Measurements from ENCODE around the gene BCKDHA. TPM values are rescaled to one million over a fixed set of nuclear protein-coding genes. Genes with fewer than 3 reads are reported as not detected.
A peak's percentile ranks its signal among the peaks of the same experiment; 100 is the strongest.

Gene BCKDHA
- total RNA-seq, 4 donors from 2014 or later: 18.2 to 36.7 (median 21.6) TPM

GRCh38 chr19:41435936-41436673 is 38.5 kb downstream of the BCKDHA start:
- Histone ChIP-seq H3K9me3 (no peaks in the 10 kb centered on the region), H3K27ac (no peak overlapping the region), H3K36me3 (no peaks in the 10 kb centered on the region), H3K4me1 (no peaks in the 10 kb centered on the region), H3K27me3 (no peaks in the 10 kb centered on the region), H3K4me3 (no peak overlapping the region)
- no peak for DNase-seq
- TF ChIP-seq CTCF (IDR thresholded peaks at IDR 0.05) (no peak), POLR2A (IDR thresholded peaks at IDR 0.05) (no peak)
- intact Hi-C loops (cut with DNase I; ENCODE audit: low total_unique reads): no loop called here

GRCh38 chr19:41436674-41436951 is 39.0 kb downstream of the BCKDHA start:
- Histone ChIP-seq H3K36me3 (no peaks in the 10 kb centered on the region), H3K4me1 (no peaks in the 10 kb centered on the region), H3K9me3 (no peaks in the 10 kb centered on the region), H3K4me3 (no peak overlapping the region), H3K27me3 (no peaks in the 10 kb centered on the region), H3K27ac (no peak overlapping the region)
- TF ChIP-seq POLR2A (IDR thresholded peaks at IDR 0.05): no peak
- TF ChIP-seq CTCF (IDR thresholded peaks at IDR 0.05): no peak
- intact Hi-C loops (cut with DNase I; ENCODE audit: low total_unique reads): no loop called here
- no peak for DNase-seq

DNA sequence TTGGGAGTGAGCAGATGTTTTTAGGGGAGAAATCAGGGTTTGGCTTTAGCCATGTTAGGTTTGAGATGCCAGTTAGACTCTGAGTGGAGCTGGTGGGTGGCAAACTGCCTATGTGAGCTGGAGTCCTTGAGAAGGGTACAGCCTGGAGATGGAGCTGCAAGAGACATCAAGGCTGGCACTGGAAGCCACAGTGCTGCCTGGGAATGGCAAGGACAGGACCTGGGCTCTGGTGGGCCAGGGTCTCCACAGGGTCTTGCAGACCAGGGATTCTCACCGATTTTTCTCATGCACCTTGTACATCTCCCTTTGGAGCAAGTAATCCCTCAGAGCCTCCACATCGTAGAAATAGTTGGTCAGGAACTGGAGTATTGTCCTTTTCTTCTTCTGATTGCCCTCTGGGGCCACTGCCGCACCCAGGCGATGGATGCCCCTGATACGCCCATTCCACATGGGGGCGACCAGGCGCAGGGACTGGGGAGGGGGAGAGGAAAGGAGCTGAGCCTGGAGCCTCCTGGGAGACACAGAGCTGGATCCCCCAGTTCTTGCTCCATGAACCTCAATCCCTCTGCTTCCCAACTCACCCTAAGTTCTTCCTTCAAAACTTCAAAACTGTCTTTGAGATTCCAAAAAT is 40.4 kb downstream of the BCKDHA start:
- intact Hi-C loops (cut with DNase I; ENCODE audit: low total_unique reads): no loop called here
- Histone ChIP-seq H3K27me3 (no peaks in the 10 kb centered on the region), H3K36me3 (no peaks in the 10 kb centered on the region), H3K4me1 (no peaks in the 10 kb centered on the region), H3K4me3 (no peak overlapping the region), H3K9me3 (no peaks in the 10 kb centered on the region), H3K27ac (no peak overlapping the region)
- TF ChIP-seq POLR2A (IDR thresholded peaks at IDR 0.05) (no peak), CTCF (IDR thresholded peaks at IDR 0.05) (no peak)
- DNase-seq: no peak

DNA sequence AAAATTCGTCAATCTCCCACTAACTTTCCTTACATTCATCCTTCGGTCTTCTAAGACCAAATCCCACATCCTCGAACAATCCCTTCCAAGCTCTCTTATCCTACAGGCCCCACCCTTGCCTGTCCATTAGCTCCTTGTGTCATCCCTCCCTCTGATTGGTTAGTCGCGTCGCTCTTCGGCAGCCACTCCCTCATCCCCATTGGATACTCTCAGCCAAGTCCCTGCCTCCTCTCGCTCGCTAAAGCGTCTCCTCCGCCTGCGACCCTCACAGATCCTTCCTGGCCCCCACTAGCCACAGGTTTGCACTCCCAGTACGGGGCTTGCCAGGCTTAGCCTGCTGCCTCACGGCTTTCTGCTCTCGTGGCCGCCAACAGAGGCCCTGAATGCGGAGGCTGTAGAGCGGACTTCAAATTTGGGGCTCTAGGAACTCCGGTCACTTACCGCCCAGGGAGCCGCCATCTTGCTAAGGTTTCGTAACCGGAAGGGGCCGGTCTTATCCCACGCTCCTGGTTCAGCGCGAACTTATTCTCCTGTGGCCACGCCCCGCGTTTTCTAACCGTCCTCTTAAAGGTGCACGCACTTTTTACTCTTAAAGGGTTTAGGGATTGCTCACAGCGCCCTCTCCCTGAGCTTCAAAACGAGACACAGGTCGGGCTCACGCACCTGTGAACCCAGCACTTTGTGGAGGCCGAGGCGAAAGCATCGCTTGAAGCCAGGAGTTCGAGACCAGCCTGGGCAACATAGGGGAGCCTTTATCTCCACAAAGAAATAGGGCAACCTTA is 42.0 kb downstream of the BCKDHA start, which contains the start of gene DMAC2:
DMAC2 (minus strand) TSS at position 472 of the 782 bp plus-strand sequence; CDS start at position 459, 13 bp downstream.
- peak within 1 kb of the TSS; percentile 91 to 97 for H3K27ac ChIP-seq
- peak; percentile 95 to 98 for DNase-seq
- no peaks in the 10 kb centered on the region for H3K9me3 ChIP-seq
- peak within 1 kb of the TSS; percentile 81 for H3K4me3 ChIP-seq
- intact Hi-C loops (cut with DNase I; ENCODE audit: low total_unique reads): no loop called here
- no peaks in the 10 kb centered on the region for H3K27me3 ChIP-seq
- H3K4me1 ChIP-seq: no peaks in the 10 kb centered on the region
- H3K36me3 ChIP-seq: no peaks in the 10 kb centered on the region
- TF ChIP-seq CTCF (IDR thresholded peaks at IDR 0.05) (peak; percentile 45 to 64 (median 50)), POLR2A (IDR thresholded peaks at IDR 0.05) (peak; percentile 30 to 63)
